Measurements from ENCODE around the gene OSBP2. TPM values are rescaled to one million over a fixed set of nuclear protein-coding genes. Genes with fewer than 3 reads are reported as not detected.

OSBP2 gene
- polyA plus RNA-seq, 1 donor (not counting 4 experiments of a cell fraction or from before 2014, with no cell fraction given) = 3.0 TPM

DNA sequence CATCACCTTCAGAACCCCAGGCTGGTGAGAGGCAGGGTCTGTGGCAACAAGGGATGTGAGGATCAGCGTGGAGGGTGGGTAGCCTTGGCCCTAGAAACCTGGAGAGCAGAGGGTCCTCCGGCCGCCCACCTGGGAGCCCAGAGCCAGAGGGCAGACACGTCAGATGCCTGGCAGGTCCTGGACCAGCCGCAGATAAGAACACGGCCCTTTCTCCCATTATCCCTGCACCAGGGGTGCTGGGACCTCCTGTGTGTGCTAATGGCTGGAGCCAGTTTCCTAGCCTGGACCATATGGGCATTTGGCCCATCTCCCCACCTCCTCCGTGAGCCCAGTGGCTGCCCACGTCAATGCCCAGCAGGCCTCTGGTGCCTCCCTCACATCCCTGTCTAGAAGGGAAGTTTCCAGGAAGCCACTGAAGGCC, 185.5 kb downstream of the OSBP2 start:
- Histone ChIP-seq H3K27ac (ENCODE audit: control insufficient read depth, insufficient read depth, low read length) (no peak overlapping the region), H3K4me3 (ENCODE audit: control insufficient read depth in 2 of 3, extremely low read depth in 1 of 3, insufficient read depth in 2 of 3, low read depth in 1 of 3, low read length in 3 of 3) (no peak overlapping the region), H3K9me1 (ENCODE audit: control insufficient read depth, extremely low read depth, insufficient read depth, low read length) (no peaks in the 10 kb centered on the region), H3K27me3 (ENCODE audit: control insufficient read depth, extremely low read depth, insufficient read depth, low read length) (no peaks in the 10 kb centered on the region), H3K4me2 (ENCODE audit: control insufficient read depth, extremely low read depth, insufficient read depth, low read depth, low read length) (no peak overlapping the region), H3K9me3 (ENCODE audit: control insufficient read depth, low read depth, low read length) (no peaks in the 10 kb centered on the region), H3K79me2 (ENCODE audit: control insufficient read depth, insufficient read depth, low read length) (no peaks in the 10 kb centered on the region), H3K4me1 (ENCODE audit: control insufficient read depth, extremely low read depth, insufficient read depth, low read length) (peaks cover 3% of the 10 kb centered on the region), H3K36me3 (ENCODE audit: control insufficient read depth in 2 of 2, extremely low read depth in 1 of 2, insufficient read depth in 2 of 2, low read length in 2 of 2) (peaks cover 0 to 2% of the 10 kb centered on the region in 2 experiments), H2AFZ (ENCODE audit: control insufficient read depth, low read length) (no peak overlapping the region), H3K9ac (ENCODE audit: control insufficient read depth, extremely low read depth, insufficient read depth, low read length) (no peak overlapping the region), H4K20me1 (ENCODE audit: control insufficient read depth, extremely low read depth, insufficient read depth, low read length) (no peaks in the 10 kb centered on the region)
- TF ChIP-seq, protein P1, sequence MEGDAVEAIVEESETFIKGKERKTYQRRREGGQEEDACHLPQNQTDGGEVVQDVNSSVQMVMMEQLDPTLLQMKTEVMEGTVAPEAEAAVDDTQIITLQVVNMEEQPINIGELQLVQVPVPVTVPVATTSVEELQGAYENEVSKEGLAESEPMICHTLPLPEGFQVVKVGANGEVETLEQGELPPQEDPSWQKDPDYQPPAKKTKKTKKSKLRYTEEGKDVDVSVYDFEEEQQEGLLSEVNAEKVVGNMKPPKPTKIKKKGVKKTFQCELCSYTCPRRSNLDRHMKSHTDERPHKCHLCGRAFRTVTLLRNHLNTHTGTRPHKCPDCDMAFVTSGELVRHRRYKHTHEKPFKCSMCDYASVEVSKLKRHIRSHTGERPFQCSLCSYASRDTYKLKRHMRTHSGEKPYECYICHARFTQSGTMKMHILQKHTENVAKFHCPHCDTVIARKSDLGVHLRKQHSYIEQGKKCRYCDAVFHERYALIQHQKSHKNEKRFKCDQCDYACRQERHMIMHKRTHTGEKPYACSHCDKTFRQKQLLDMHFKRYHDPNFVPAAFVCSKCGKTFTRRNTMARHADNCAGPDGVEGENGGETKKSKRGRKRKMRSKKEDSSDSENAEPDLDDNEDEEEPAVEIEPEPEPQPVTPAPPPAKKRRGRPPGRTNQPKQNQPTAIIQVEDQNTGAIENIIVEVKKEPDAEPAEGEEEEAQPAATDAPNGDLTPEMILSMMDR (optimal IDR thresholded peaks at IDR 0.05 in 1 of 3, IDR thresholded peaks at IDR 0.05 in 1 of 3, conservative IDR thresholded peaks at IDR 0.05 in 1 of 3; ENCODE audit: extremely low read depth in 1 of 3, insufficient read depth in 2 of 3, low read length in 3 of 3) = no peak
- no peak for TF ChIP-seq EZH2 (IDR thresholded peaks at IDR 0.05; ENCODE audit: low read length)
- no peak for DNase-seq (ENCODE audit: low read depth, low spot score)
- dilution Hi-C loops (cut with MboI; ENCODE audit: extremely low pct_ligation_motif_present, low sequenced_read_pairs) = no loop called here
- no peak for FAIRE-seq

DNA sequence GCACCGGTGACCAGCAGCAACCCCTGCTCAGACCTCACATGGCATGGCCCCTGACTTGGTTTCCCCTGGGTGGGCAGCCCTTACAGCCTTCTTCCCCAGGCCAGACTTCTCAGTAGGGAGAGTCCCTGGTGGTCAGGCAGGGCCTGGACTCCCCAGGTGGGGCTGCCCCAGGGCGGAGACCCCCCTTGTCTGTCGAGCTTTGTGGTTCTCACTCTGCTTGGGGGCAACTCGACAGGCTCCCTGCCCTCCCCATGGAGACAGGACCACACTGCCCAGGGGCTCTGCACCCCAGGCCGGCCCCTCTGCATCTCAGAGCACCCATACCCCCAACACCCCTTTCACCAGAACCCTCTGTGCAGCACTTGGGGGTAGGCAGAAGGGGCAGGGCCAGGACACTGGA, 186.2 kb downstream of the OSBP2 start:
- H3K9me1 ChIP-seq (ENCODE audit: control insufficient read depth, extremely low read depth, insufficient read depth, low read length) = no peaks in the 10 kb centered on the region
- TF ChIP-seq EZH2 (IDR thresholded peaks at IDR 0.05; ENCODE audit: low read length) = no peak
- TF ChIP-seq, protein P1 (optimal IDR thresholded peaks at IDR 0.05 in 1 of 3, IDR thresholded peaks at IDR 0.05 in 1 of 3, conservative IDR thresholded peaks at IDR 0.05 in 1 of 3; ENCODE audit: extremely low read depth in 1 of 3, insufficient read depth in 2 of 3, low read length in 3 of 3) = no peak
- DNase-seq (ENCODE audit: low read depth, low spot score) = no peak
- H3K9me3 ChIP-seq (ENCODE audit: control insufficient read depth, low read depth, low read length) = no peaks in the 10 kb centered on the region
- H3K79me2 ChIP-seq (ENCODE audit: control insufficient read depth, insufficient read depth, low read length) = no peaks in the 10 kb centered on the region
- H3K4me2 ChIP-seq (ENCODE audit: control insufficient read depth, extremely low read depth, insufficient read depth, low read depth, low read length) = no peak overlapping the region
- no peaks in the 10 kb centered on the region for H4K20me1 ChIP-seq (ENCODE audit: control insufficient read depth, extremely low read depth, insufficient read depth, low read length)
- no peak for FAIRE-seq
- H3K9ac ChIP-seq (ENCODE audit: control insufficient read depth, extremely low read depth, insufficient read depth, low read length) = no peak overlapping the region
- no peak overlapping the region for H3K4me3 ChIP-seq (ENCODE audit: control insufficient read depth in 2 of 3, extremely low read depth in 1 of 3, insufficient read depth in 2 of 3, low read depth in 1 of 3, low read length in 3 of 3)
- H3K4me1 ChIP-seq (ENCODE audit: control insufficient read depth, extremely low read depth, insufficient read depth, low read length) = no peaks in the 10 kb centered on the region
- H3K36me3 ChIP-seq (ENCODE audit: control insufficient read depth in 2 of 2, extremely low read depth in 1 of 2, insufficient read depth in 2 of 2, low read length in 2 of 2) = peaks cover 0 to 2% of the 10 kb centered on the region in 2 experiments
- no peak overlapping the region for H3K27ac ChIP-seq (ENCODE audit: control insufficient read depth, insufficient read depth, low read length)
- dilution Hi-C loops (cut with MboI; ENCODE audit: extremely low pct_ligation_motif_present, low sequenced_read_pairs) = no loop called here
- no peaks in the 10 kb centered on the region for H3K27me3 ChIP-seq (ENCODE audit: control insufficient read depth, extremely low read depth, insufficient read depth, low read length)
- no peak overlapping the region for H2AFZ ChIP-seq (ENCODE audit: control insufficient read depth, low read length)

Measured in keratinocyte (primary cell).